Forelimb muscle (tissue), 1 donor: ENCODE measurements around the gene SRP72. TPM values are rescaled to one million over a fixed set of nuclear protein-coding genes. Genes with fewer than 3 reads are reported as not detected.

Experiments used
- DNase-seq: peaks from one replicate; pipeline ENCODE4 v3.0.0-alpha.2; 2013; ENCODE audit warnings: low read depth
- polyA plus RNA-seq: library from polyadenylated mRNA; unstranded; fragments of 120-200 nt; gene quantifications from one replicate; pipeline ENCODE4 v1.2.1, GENCODE V29; 2013; ENCODE audit not compliant: insufficient read length

Gene SRP72
- polyA plus RNA-seq, 1 donor: 71.7 TPM

DNA sequence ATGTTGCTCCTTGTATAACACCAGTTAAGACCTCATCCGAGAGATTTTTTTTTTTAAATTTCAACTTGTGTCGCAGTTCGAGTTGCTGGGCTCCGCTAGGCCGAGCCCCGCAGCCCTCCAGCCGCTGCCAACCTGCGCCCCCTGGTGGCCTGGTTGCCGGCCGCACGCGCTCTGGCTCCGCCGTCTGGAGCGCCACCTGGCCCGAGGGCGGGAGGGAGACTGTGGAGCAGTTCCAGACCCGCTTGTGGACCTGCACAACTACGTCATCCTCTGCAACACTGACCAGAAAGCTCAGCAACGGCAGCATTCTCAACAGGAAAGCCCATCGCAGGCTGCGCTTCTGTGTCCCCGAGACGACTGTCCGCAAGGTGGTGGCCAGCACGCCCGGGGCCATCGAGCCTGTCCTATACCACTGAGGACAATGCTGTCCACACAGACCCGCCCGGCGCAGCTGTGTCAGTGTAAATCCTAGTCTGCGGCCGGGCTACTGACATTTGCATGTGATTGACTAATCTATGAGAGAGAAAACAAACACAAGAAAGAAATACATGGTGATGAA, 77.2 kb downstream of the SRP72 start:
- DNase-seq: peak; percentile 31

DNA sequence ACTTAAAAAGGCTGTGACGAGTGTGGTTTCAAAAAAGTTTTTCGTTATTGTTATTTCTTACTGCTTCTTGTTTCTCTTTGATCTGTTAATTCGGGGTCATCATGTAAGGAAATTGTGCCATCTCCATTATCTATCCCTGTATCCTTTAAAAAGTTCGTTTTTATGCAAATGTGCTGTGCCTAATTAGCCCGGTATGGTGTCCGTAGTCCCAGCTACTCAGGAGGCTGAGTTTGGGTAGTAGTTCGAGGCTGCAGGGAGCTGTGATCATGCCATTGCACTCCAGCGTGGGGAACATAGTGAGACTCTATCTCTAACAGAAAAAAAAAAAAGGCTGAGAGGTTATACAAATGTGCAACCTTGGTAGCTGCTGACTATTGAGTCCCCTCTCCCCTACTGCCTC, 83.2 kb downstream of the SRP72 start:
- no peak for DNase-seq

DNA sequence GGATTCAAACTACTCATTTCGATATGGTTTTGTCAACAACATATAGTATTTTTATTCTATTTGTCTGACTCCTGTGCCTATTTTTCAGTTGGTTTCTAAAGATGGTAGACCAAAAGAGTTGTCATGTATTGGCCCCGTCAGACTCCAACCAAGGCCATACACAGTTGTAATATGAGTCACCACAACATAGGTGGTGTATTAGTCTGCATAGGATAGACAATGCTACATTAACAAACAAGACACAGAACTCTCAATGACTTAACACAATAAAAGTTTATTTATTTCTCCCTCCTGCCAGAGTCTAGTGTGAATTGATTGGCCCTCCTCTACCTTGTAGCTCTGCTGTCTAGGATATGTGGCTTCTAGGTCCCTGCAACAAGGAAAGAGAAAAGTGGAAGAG, 84.1 kb downstream of the SRP72 start:
- DNase-seq: no peak

DNA sequence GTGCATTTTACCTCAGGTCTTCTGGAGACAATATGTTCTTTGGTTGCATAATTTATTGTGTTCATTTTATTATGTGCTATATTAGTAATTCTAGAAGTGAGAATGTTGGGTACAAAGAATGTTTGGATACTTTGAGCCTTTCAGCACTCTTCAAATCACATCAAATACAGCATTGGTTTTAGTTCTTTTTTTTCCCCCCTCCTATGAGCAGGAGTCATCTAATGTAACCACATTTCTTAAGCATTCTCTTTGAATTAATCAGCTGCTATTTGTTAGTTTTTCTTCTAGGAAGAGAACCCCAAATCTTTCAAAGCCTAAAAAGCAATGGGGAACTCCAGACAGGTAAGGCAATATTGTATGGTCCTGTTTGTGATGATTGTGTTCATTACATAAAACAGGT, 84.9 kb downstream of the SRP72 start:
- DNase-seq: no peak

Other genes with a start within 250 kb of the SRP72 start
- 10.6 TPM for gene AASDH, start 80.1 kb upstream of the SRP72 start, polyA plus RNA-seq
- gene PPAT, start 32.0 kb upstream of the SRP72 start, polyA plus RNA-seq: 10.1 TPM
- 56.0 TPM for gene PAICS, start 31.4 kb upstream of the SRP72 start, polyA plus RNA-seq
- 0.13 TPM for gene ARL9, start 38.2 kb downstream of the SRP72 start, polyA plus RNA-seq
- 25.4 TPM for gene HOPX, start 213.7 kb downstream of the SRP72 start, polyA plus RNA-seq